Measurements from ENCODE around the gene VIL1. TPM values are rescaled to one million over a fixed set of nuclear protein-coding genes. Genes with fewer than 3 reads are reported as not detected.

The VIL1 gene
- total and polyA plus RNA-seq, 2 of the 13 experiments (the other 11 are each of a cell fraction or from before 2014, with no cell fraction given), result 287 to 301 TPM

GRCh38 chr2:218396688-218397462, 22.0 kb upstream of the VIL1 start (continued):
- TF ChIP-seq, protein P1, sequence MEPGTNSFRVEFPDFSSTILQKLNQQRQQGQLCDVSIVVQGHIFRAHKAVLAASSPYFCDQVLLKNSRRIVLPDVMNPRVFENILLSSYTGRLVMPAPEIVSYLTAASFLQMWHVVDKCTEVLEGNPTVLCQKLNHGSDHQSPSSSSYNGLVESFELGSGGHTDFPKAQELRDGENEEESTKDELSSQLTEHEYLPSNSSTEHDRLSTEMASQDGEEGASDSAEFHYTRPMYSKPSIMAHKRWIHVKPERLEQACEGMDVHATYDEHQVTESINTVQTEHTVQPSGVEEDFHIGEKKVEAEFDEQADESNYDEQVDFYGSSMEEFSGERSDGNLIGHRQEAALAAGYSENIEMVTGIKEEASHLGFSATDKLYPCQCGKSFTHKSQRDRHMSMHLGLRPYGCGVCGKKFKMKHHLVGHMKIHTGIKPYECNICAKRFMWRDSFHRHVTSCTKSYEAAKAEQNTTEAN (CRISPR knock-in tag; conservative IDR thresholded peaks at IDR 0.05), result no peak
- TF ChIP-seq MXD1 (CRISPR knock-in tag; IDR thresholded peaks at IDR 0.05) (peak; percentile 15; the same call in 1 of the 2 replicates), SOX6 (IDR thresholded peaks at IDR 0.05) (no peak), SOX6 (CRISPR knock-in tag; IDR thresholded peaks at IDR 0.05) (no peak), ZNF343 (CRISPR knock-in tag; IDR thresholded peaks at IDR 0.05) (no peak), ZNF281 (CRISPR knock-in tag; IDR thresholded peaks at IDR 0.05; ENCODE audit: borderline replicate concordance) (peak; percentile 30; the same call in 1 of the 2 replicates), ZNF326 (CRISPR knock-in tag; IDR thresholded peaks at IDR 0.05; ENCODE audit: borderline replicate concordance) (0 out of 2 replicates have a peak, but pooled peaks have one; percentile 16), ZNF234 (CRISPR knock-in tag; conservative IDR thresholded peaks at IDR 0.05) (no peak), EED (CRISPR knock-in tag; IDR thresholded peaks at IDR 0.05) (peak; percentile 75; the same call in 1 of the 2 replicates), ZMYM3 (CRISPR knock-in tag; IDR thresholded peaks at IDR 0.05) (no peak), ZBTB26 (CRISPR knock-in tag; IDR thresholded peaks at IDR 0.05; ENCODE audit: borderline replicate concordance) (peak; percentile 40; the same call in 1 of the 2 replicates), ZNF101 (CRISPR knock-in tag; IDR thresholded peaks at IDR 0.05; ENCODE audit: borderline replicate concordance, low read depth) (no peak), ZNF891 (CRISPR knock-in tag; IDR thresholded peaks at IDR 0.05) (0 out of 2 replicates have a peak, but pooled peaks have one; percentile 15)
- TF ChIP-seq, protein P2, sequence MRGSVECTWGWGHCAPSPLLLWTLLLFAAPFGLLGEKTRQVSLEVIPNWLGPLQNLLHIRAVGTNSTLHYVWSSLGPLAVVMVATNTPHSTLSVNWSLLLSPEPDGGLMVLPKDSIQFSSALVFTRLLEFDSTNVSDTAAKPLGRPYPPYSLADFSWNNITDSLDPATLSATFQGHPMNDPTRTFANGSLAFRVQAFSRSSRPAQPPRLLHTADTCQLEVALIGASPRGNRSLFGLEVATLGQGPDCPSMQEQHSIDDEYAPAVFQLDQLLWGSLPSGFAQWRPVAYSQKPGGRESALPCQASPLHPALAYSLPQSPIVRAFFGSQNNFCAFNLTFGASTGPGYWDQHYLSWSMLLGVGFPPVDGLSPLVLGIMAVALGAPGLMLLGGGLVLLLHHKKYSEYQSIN (CRISPR knock-in tag; IDR thresholded peaks at IDR 0.05; ENCODE audit: borderline replicate concordance), result no peak
- TF ChIP-seq, protein P3, sequence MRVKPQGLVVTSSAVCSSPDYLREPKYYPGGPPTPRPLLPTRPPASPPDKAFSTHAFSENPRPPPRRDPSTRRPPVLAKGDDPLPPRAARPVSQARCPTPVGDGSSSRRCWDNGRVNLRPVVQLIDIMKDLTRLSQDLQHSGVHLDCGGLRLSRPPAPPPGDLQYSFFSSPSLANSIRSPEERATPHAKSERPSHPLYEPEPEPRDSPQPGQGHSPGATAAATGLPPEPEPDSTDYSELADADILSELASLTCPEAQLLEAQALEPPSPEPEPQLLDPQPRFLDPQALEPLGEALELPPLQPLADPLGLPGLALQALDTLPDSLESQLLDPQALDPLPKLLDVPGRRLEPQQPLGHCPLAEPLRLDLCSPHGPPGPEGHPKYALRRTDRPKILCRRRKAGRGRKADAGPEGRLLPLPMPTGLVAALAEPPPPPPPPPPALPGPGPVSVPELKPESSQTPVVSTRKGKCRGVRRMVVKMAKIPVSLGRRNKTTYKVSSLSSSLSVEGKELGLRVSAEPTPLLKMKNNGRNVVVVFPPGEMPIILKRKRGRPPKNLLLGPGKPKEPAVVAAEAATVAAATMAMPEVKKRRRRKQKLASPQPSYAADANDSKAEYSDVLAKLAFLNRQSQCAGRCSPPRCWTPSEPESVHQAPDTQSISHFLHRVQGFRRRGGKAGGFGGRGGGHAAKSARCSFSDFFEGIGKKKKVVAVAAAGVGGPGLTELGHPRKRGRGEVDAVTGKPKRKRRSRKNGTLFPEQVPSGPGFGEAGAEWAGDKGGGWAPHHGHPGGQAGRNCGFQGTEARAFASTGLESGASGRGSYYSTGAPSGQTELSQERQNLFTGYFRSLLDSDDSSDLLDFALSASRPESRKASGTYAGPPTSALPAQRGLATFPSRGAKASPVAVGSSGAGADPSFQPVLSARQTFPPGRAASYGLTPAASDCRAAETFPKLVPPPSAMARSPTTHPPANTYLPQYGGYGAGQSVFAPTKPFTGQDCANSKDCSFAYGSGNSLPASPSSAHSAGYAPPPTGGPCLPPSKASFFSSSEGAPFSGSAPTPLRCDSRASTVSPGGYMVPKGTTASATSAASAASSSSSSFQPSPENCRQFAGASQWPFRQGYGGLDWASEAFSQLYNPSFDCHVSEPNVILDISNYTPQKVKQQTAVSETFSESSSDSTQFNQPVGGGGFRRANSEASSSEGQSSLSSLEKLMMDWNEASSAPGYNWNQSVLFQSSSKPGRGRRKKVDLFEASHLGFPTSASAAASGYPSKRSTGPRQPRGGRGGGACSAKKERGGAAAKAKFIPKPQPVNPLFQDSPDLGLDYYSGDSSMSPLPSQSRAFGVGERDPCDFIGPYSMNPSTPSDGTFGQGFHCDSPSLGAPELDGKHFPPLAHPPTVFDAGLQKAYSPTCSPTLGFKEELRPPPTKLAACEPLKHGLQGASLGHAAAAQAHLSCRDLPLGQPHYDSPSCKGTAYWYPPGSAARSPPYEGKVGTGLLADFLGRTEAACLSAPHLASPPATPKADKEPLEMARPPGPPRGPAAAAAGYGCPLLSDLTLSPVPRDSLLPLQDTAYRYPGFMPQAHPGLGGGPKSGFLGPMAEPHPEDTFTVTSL (CRISPR knock-in tag; IDR thresholded peaks at IDR 0.05; ENCODE audit: borderline replicate concordance), result peak; percentile 35; the same call in 1 of the 2 replicates

Measured in HepG2 (cell line).